Smooth muscle cell (in vitro differentiated cells): ENCODE results near the gene CCL28. TPM values are rescaled to one million over a fixed set of nuclear protein-coding genes. Genes with fewer than 3 reads are reported as not detected.
"Not testable (repeated sequence)": the region's sequence is repeated elsewhere in the genome, so short reads cannot be mapped to it uniquely, and the experiment has no call there.

Source experiments
- DNase-seq: peaks from one replicate; lab custom pipeline; 2025; ENCODE audit not compliant: unreplicated experiment; lab: John Stamatoyannopoulos, UW
- H2AFZ ChIP-seq: fragments of 200-600 bp; sonication (generic); 2 replicates; pipeline ENCODE4 v1.6.0; 2016; ENCODE audit warnings: antibody characterized with exemption, low read depth, mild to moderate bottlenecking
- H3F3A ChIP-seq: fragments of 200-600 bp; sonication (generic); 2 replicates; pipeline ENCODE4 v1.6.0; 2017; ENCODE audit warnings: antibody characterized with exemption, low read depth
- H3K27ac ChIP-seq: fragments of 200-600 bp; sonication (generic); 2 replicates; pipeline ENCODE4 v1.5.1; 2016; ENCODE audit warnings: low read depth, mild to moderate bottlenecking
- H3K27me3 ChIP-seq: fragments of 200-600 bp; sonication (generic); 2 replicates; pipeline ENCODE4 v1.6.1; 2016; ENCODE audit warnings: low read depth, mild to moderate bottlenecking
- H3K36me3 ChIP-seq: fragments of 200-600 bp; sonication (generic); 2 replicates; pipeline ENCODE4 v1.5.1; 2016; ENCODE audit warnings: low read depth
- H3K4me1 ChIP-seq: fragments of 200-600 bp; sonication (generic); 2 replicates; pipeline ENCODE4 v1.5.1; 2016; ENCODE audit warnings: low read depth
- H3K4me2 ChIP-seq: fragments of 200-600 bp; sonication (generic); 2 replicates; pipeline ENCODE4 v1.6.0; 2016; ENCODE audit warnings: mild to moderate bottlenecking
- H3K4me3 ChIP-seq: fragments of 200-600 bp; sonication (generic); 2 replicates; pipeline ENCODE4 v1.5.1; 2016; ENCODE audit warnings: mild to moderate bottlenecking
- H3K79me2 ChIP-seq: fragments of 200-600 bp; sonication (generic); 2 replicates; pipeline ENCODE4 v1.6.0; 2016; ENCODE audit warnings: low read depth, mild to moderate bottlenecking
- H3K9ac ChIP-seq: fragments of 200-600 bp; sonication (generic); 2 replicates; pipeline ENCODE4 v1.6.0; 2016; ENCODE audit warnings: low read depth
- H3K9me3 ChIP-seq: fragments of 200-600 bp; sonication (generic); replicated peaks from 2 replicates; pipeline ENCODE4 v1.5.1; 2016; ENCODE audit warnings: low read depth
- H4K20me1 ChIP-seq: fragments of 200-600 bp; sonication (generic); 2 replicates; pipeline ENCODE4 v1.6.0; 2016; ENCODE audit warnings: low read depth
- CTCF ChIP-seq: fragments of 200-600 bp; sonication (generic); IDR thresholded peaks from 2 replicates; pipeline ENCODE4 v1.5.1; 2017; ENCODE audit warnings: borderline replicate concordance, mild to moderate bottlenecking, antibody characterized with exemption; ENCODE audit not compliant: insufficient read depth, poor library complexity, severe bottlenecking
- WGBS: methylation state at CpG from one replicate; pipeline ENCODE4 v1.1.7; 2016; ENCODE audit warnings: low lambda C conversion rate; 5-methylcytosine and 5-hydroxymethylcytosine counted together
- polyA plus RNA-seq: library from polyadenylated mRNA; unstranded; fragments of >200 nt; fragmentation: Nextera tagmentation; extraction: Ambion mirVana; gene quantifications from 2 replicates; pipeline ENCODE4 v1.2.1, GENCODE V29; 2016
- total RNA-seq: library from RNA; depleted of rRNA; stranded (reverse); fragments of >200 nt; gene quantifications from 2 replicates; pipeline ENCODE4 v1.2.3, GENCODE V29; 2014

CCL28 gene
- total and polyA plus RNA-seq, 2 experiments from 2014 or later, result 0.22 TPM; not detected in 1

- Histone ChIP-seq H3K27ac (no peak overlapping the region), H3K4me1 (no peaks in the 10 kb centered on the region), H4K20me1 (no peaks in the 10 kb centered on the region), H3F3A (no peaks in the 10 kb centered on the region), H3K4me3 (no peak overlapping the region), H3K27me3 (no peaks in the 10 kb centered on the region), H3K36me3 (no peaks in the 10 kb centered on the region), H3K9ac (no peak overlapping the region), H3K79me2 (no peaks in the 10 kb centered on the region), H3K4me2 (no peak overlapping the region), H3K9me3 (no peaks in the 10 kb centered on the region), H2AFZ (no peak overlapping the region)
- WGBS, result 57% methylated on average over 2 of the region's 2 CpGs
- TF ChIP-seq CTCF, result no peak
- no peak for DNase-seq
These were observed 17.5 kb upstream of the CCL28 start for GRCh38 chr5:43429706-43430105.

- TF ChIP-seq CTCF, result no peak
- Histone ChIP-seq H3K9ac (no peak overlapping the region), H2AFZ (no peak overlapping the region), H3K9me3 (no peaks in the 10 kb centered on the region), H3K36me3 (no peaks in the 10 kb centered on the region), H4K20me1 (no peaks in the 10 kb centered on the region), H3F3A (no peaks in the 10 kb centered on the region), H3K4me1 (no peaks in the 10 kb centered on the region), H3K4me3 (no peak overlapping the region), H3K27me3 (no peaks in the 10 kb centered on the region), H3K4me2 (no peak overlapping the region), H3K79me2 (no peaks in the 10 kb centered on the region), H3K27ac (no peak overlapping the region)
- 93% methylated on average over 7 of the region's 7 CpGs for WGBS
- no peak for DNase-seq
These were observed 16.8 kb upstream of the CCL28 start for GRCh38 chr5:43429016-43429415.

- Histone ChIP-seq H3K4me1 (no peaks in the 10 kb centered on the region), H3K27me3 (no peaks in the 10 kb centered on the region), H3K9ac (no peak overlapping the region), H3K4me3 (no peak overlapping the region), H2AFZ (no peak overlapping the region), H3K79me2 (no peaks in the 10 kb centered on the region), H3K4me2 (no peak overlapping the region), H3K27ac (no peak overlapping the region), H3F3A (no peaks in the 10 kb centered on the region), H3K9me3 (no peaks in the 10 kb centered on the region), H3K36me3 (no peaks in the 10 kb centered on the region), H4K20me1 (no peaks in the 10 kb centered on the region)
- DNase-seq, result no peak
- 72% methylated on average over 4 of the region's 4 CpGs for WGBS
- no peak for TF ChIP-seq CTCF
These were observed 15.1 kb upstream of the CCL28 start for GRCh38 chr5:43427306-43427705.

- H3K79me2 ChIP-seq, result no peaks in the 10 kb centered on the region
- no peak overlapping the region for H2AFZ ChIP-seq
- 49% methylated on average over 2 of the region's 2 CpGs for WGBS
- H3K4me2 ChIP-seq, result no peak overlapping the region
- H4K20me1 ChIP-seq, result no peaks in the 10 kb centered on the region
- no peaks in the 10 kb centered on the region for H3K9me3 ChIP-seq
- H3K27me3 ChIP-seq, result no peaks in the 10 kb centered on the region
- H3K27ac ChIP-seq, result no peak overlapping the region
- H3K9ac ChIP-seq, result no peak overlapping the region
- H3K36me3 ChIP-seq, result no peaks in the 10 kb centered on the region
- no peaks in the 10 kb centered on the region for H3F3A ChIP-seq
- TF ChIP-seq CTCF, result no peak
- DNase-seq, result no peak
- no peaks in the 10 kb centered on the region for H3K4me1 ChIP-seq
- H3K4me3 ChIP-seq, result no peak overlapping the region
These were observed 13.8 kb upstream of the CCL28 start for GRCh38 chr5:43425983-43426382.

- H3F3A ChIP-seq, H3K4me1 ChIP-seq, H3K9ac ChIP-seq, H4K20me1 ChIP-seq, H3K27ac ChIP-seq, H3K79me2 ChIP-seq, H3K4me3 ChIP-seq, H3K36me3 ChIP-seq, H3K9me3 ChIP-seq, H3K27me3 ChIP-seq, H3K4me2 ChIP-seq, H2AFZ ChIP-seq, DNase-seq: not testable (repeated sequence)
- WGBS, result 93% methylated on average over 6 of the region's 6 CpGs
These were observed 10.9 kb upstream of the CCL28 start for GRCh38 chr5:43423086-43423485.
